ENCODE measurements around the gene DDIAS.

The DDIAS gene

DNA sequence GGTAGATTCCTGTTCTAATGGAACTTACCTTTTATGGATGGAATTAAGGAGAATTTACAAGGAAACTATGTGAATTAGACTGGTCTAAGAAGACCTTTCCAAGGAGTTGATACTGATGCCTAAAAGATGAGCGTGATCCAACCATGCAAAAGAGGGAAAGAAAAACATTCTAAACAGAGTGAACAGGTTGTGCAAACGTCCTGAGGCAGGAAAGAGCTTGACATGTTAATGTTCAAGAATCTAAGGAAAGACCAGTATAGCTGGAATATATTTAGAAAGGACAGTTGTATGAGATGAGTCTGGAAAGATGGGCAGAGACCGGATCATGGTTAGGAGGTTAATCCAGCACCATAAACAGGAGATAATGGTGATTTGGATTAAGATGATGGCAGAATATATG lies 1.3 kb downstream of the DDIAS start:
- DNase-seq (ENCODE audit: low read depth) = no peak
- TF ChIP-seq CTCF (conservative IDR thresholded peaks at IDR 0.05; ENCODE audit: control insufficient read depth, insufficient read depth, low read depth, low read length) = no peak
- no peak overlapping the region for H3K4me3 ChIP-seq (ENCODE audit: control insufficient read depth, low read depth, low read length)

GRCh38 chr11:82903843-82904586 lies 2.5 kb downstream of the DDIAS start:
- no peak for TF ChIP-seq CTCF (conservative IDR thresholded peaks at IDR 0.05; ENCODE audit: control insufficient read depth, insufficient read depth, low read depth, low read length)
- no peak for DNase-seq (ENCODE audit: low read depth)
- H3K4me3 ChIP-seq (ENCODE audit: control insufficient read depth, low read depth, low read length) = no peak overlapping the region

DNA sequence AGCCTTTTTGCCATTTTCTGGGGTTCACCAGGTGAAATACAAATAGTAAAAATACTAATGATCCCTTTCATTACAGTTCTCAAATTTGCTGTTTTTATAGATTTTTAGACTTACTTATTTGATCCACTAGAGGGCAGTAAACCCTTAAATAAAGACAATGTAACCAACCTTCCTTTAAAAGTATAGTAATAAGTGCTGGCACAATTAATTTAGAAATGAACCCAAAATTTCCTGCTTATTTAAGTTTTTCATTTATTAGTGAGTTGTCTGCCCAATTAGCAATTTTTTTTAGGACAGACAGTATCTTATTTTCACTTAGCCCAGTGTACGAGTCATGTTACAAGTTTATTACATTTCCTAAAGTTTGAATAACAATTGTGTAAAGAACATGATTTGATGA lies 4.7 kb downstream of the DDIAS start:
- peak; percentile 38 for TF ChIP-seq CTCF (conservative IDR thresholded peaks at IDR 0.05; ENCODE audit: control insufficient read depth, insufficient read depth, low read depth, low read length)
- DNase-seq (ENCODE audit: low read depth) = peak; percentile 46
- H3K4me3 ChIP-seq (ENCODE audit: control insufficient read depth, low read depth, low read length) = no peak overlapping the region

DNA sequence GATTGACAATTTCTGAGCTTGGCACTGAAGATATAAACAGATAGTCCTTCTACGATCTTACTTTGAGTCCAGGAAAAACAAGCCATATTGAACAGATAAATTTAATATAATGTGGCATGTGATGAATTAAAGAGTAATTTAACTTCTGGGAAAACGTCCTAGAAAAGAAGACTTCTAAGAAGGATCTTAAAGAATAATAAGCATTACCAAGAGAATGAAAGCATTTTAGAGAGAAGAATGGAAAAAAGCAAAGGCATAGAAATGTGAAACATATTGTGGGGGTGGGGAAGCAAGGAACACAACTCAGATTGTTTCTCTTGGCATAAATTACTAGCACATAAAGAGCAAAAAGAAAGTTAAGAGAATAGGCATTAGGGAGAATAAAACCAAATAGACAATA lies 5.4 kb downstream of the DDIAS start:
- no peak for DNase-seq (ENCODE audit: low read depth)
- no peak for TF ChIP-seq CTCF (conservative IDR thresholded peaks at IDR 0.05; ENCODE audit: control insufficient read depth, insufficient read depth, low read depth, low read length)
- no peak overlapping the region for H3K4me3 ChIP-seq (ENCODE audit: control insufficient read depth, low read depth, low read length)

DNA sequence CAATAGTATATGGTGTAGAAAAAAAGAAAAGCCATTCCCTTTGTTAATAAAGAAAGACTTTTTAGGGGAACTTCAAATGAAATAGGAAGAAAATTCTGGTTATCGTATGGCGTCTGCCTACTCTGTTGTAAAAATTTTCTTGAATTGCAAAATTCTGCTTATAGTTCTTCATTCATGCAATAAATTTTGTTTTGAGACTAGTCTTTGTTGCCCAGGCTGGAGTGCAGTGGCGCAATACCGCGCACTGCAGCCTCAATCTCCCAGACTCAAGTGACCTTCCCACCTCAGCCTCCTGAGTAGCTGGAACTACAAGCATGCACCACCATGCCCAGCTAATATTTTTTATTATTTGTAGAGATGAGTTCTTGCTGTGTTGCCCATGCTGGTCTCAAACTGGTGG lies 5.8 kb downstream of the DDIAS start:
- no peak for DNase-seq (ENCODE audit: low read depth)
- no peak for TF ChIP-seq CTCF (conservative IDR thresholded peaks at IDR 0.05; ENCODE audit: control insufficient read depth, insufficient read depth, low read depth, low read length)
- H3K4me3 ChIP-seq (ENCODE audit: control insufficient read depth, low read depth, low read length) = no peak overlapping the region

DNA sequence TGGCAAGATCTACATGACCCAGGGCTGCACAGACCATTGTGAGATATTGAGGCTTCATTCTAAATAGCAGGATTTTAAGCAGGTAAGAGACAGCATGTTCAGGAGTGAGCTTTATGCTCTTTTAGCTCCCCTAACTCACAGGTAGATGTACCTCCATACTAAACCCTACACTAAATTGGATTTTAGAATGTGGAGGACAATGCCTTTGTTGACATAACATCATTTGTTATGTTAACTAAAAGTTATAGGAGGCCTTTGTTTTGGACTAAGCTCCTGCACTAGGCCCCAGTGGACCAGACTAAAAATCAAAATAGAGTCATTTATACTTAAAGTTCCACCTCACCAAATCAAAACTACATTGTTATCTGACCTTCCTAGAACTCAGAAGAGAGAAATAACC lies 6.8 kb downstream of the DDIAS start:
- no peak for DNase-seq (ENCODE audit: low read depth)
- no peak overlapping the region for H3K4me3 ChIP-seq (ENCODE audit: control insufficient read depth, low read depth, low read length)
- TF ChIP-seq CTCF (conservative IDR thresholded peaks at IDR 0.05; ENCODE audit: control insufficient read depth, insufficient read depth, low read depth, low read length) = no peak

All from fibroblast of mammary gland (primary cell).